HCT116 (cell line): Measurements from ENCODE around the gene EIF4E1B.

Source experiments
- CEBPB ChIP-seq: IDR thresholded peaks from 2 replicates; pipeline ENCODE4 v1.6.1; 2012; ENCODE audit warnings: low read depth
- CTCF ChIP-seq, 3 experiments: fragments of 200-600 bp in 1 of 3; sonication (generic) in 1 of 3; IDR thresholded peaks in 2 of 3; conservative IDR thresholded peaks in 1 of 3; 2 replicates each; pipeline ENCODE4 v1.5.1; 2012 to 2017; ENCODE audit warnings: low read depth in 2 of 3, low read length in 2 of 3, antibody characterized with exemption in 1 of 3, borderline replicate concordance in 1 of 3, control low read depth in 1 of 3, mild to moderate bottlenecking in 1 of 3, mixed read lengths in 1 of 3, mixed run types in 1 of 3, moderate library complexity in 1 of 3; ENCODE audit not compliant: insufficient read depth in 1 of 3
- EZH2 ChIP-seq: fragments of 200-600 bp; sonication (generic); IDR thresholded peaks from 2 replicates; pipeline ENCODE4 v1.6.1; 2017; ENCODE audit warnings: antibody characterized with exemption, mixed run types
- JUND ChIP-seq: IDR thresholded peaks from 2 replicates; pipeline ENCODE4 v1.6.1; 2012
- ZNF274 ChIP-seq: fragments of 200-500 bp; sonication (Bioruptor generic); IDR thresholded peaks from 2 replicates; pipeline ENCODE4 v1.6.1; 2014; ENCODE audit warnings: mild to moderate bottlenecking, low read depth, low read length, inconsistent platforms

- no peak for TF ChIP-seq ZNF274
- TF ChIP-seq CTCF (IDR thresholded peaks at IDR 0.05 in 2 of 3, conservative IDR thresholded peaks at IDR 0.05 in 1 of 3; ENCODE audit: borderline replicate concordance in 1 of 3, insufficient read depth in 1 of 3, low read depth in 2 of 3, low read length in 2 of 3), result no peak
- no peak for TF ChIP-seq EZH2
- TF ChIP-seq CEBPB, result no peak
- no peak for TF ChIP-seq JUND
Observed at GRCh38 chr5:176629853-176630680, at the start of gene EIF4E1B, which contains the start of gene SNCB.
